Activated CD4-positive, alpha-beta T cell treated with anti-CD3 and anti-CD28 coated beads, Interleukin-10, Interleukin-2, amounts not matched to agents 100 ng/mL and 50 ng/mL, durations not matched to agents 16 hours and 8 hours (primary cell): ENCODE measurements around the gene ENTPD2.
A peak's percentile ranks its signal among the peaks of the same experiment; 100 is the strongest.

ENCODE experiments used
- DNase-seq: peaks from one replicate; pipeline ENCODE4 v3.0.0-alpha.2; 2020

Gene ENTPD2

GRCh38 chr9:137053944-137054931 lies at the start of gene ENTPD2:
Gene ENTPD2, minus strand, starts transcription at chr9:137054061. Its CDS starts 64 bp downstream, at chr9:137053997.
- DNase-seq = peak; percentile 55

- DNase-seq = no peak
Measured at GRCh38 chr9:137103206-137103999, 49.5 kb upstream of the ENTPD2 start.

GRCh38 chr9:137099231-137099630 lies 45.4 kb upstream of the ENTPD2 start:
- no peak for DNase-seq

- no peak for DNase-seq
Measured at GRCh38 chr9:137097761-137098462, 44.1 kb upstream of the ENTPD2 start.

- DNase-seq = no peak
Measured at GRCh38 chr9:137096785-137097546, 43.1 kb upstream of the ENTPD2 start.

DNA sequence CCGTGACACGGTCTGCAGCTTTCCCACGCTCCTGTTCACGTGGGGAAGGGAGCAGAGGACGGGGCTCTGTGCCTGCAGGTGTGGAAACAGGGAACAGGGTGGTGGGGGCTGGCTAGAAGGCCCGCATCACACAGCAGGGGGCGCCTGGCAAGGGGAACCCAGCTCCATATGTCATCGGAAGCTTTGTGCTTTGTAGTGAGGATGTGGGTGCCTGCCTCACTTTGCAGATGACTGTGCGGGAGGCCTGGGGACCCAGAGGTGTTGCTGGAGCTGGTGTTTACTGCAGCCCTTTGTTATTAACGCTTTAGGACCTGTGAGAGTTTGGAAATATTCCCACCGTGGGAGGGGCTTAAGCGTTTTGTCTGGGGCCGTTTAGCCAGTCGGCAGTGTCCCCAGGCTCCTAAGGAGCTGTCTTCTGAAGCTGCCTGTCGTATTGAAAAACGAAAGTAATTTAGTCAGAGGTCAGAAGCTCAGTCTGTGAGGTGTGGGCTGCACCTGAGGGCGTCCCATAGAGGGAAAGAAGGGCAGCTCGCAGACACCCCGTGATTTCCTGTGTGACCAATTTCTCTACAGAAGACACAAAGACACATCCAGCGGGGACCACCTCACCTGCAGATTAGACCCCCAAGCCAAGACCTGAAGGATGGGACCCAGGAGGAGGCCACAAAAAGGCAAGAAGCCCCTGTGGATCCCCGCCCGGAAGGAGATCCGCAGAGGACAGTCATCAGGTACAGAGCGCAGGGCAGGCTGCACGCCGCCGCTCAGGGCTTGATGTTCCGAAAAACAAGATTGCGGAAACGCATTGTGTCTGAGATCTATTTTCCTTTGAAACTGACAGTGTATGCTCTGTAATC lies 42.0 kb upstream of the ENTPD2 start:
- DNase-seq = peak; percentile 94

- no peak for DNase-seq
Measured at GRCh38 chr9:137089232-137089947, 35.5 kb upstream of the ENTPD2 start.

GRCh38 chr9:137088121-137088520 lies 34.3 kb upstream of the ENTPD2 start:
- no peak for DNase-seq

DNA sequence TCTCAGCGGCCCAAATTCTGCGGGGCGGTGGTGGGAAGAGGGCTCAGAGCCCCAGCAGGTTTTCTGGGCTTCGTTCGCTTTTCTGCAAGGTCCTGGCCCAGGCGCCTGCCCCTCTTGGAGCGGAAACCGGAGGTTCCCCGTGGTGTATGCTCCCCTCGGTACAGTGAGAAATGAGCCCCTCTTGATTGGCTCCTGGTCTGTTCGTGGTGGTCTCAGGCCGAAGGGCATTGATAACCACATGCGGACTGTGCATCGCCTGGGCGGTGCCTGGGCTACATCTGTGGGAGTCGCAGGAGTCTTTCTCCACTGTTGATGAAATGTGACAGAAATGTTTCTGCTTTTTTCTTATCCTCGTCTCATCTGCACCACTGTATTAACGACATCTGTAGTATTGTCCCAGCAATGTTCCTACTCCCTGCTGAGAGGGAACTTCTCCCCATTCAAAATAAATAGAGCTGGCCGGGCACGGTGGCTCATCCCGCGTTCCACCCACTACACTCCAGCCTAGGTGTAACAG lies 33.6 kb upstream of the ENTPD2 start:
- peak; percentile 27 for DNase-seq

DNA sequence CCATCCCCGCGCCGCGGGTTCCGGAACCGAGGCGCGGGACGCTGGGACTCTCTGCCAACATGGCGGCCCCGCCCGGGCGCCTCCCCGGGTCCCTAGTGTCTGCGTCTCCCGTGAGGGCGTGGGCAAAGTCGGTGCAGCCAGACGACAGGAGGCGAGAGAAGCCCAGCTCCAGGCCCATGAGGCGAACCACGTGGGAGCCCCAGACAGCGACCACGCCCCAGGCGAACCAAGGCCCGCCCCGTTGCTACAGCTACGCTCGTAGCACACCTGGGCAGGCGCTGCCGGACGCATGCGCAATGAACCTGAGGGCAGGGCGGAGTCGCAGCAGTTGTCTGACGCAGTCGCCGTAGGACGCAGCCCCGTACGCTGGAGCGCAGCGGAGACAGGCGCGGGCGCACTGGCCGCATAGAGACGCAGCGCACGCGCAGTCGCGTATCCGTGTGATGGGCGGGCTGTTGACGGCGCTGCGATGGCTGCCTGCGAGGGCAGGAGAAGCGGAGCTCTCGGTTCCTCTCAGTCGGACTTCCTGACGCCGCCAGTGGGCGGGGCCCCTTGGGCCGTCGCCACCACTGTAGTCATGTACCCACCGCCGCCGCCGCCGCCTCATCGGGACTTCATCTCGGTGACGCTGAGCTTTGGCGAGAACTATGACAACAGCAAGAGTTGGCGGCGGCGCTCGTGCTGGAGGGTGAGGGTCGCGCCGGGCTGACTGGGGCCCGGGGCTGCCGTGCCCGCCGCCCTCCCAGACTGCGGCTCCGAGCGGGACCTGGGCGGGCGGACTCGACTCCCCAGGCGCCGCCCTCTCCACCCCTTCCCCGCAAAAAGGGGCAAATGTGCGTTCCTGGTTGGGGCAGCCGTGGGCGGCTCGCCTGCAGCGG lies 32.9 kb upstream of the ENTPD2 start, which contains the start of gene MAN1B1:
Gene MAN1B1 (plus strand): TSS at position 455 of the 878 bp plus-strand sequence. CDS start 15 bp downstream, at position 470.
- peak; percentile 100 for DNase-seq

GRCh38 chr9:137085920-137086530 lies 32.2 kb upstream of the ENTPD2 start:
- peak; percentile 55 for DNase-seq

- DNase-seq = no peak
Measured at GRCh38 chr9:137084526-137084925, 30.7 kb upstream of the ENTPD2 start.

DNA sequence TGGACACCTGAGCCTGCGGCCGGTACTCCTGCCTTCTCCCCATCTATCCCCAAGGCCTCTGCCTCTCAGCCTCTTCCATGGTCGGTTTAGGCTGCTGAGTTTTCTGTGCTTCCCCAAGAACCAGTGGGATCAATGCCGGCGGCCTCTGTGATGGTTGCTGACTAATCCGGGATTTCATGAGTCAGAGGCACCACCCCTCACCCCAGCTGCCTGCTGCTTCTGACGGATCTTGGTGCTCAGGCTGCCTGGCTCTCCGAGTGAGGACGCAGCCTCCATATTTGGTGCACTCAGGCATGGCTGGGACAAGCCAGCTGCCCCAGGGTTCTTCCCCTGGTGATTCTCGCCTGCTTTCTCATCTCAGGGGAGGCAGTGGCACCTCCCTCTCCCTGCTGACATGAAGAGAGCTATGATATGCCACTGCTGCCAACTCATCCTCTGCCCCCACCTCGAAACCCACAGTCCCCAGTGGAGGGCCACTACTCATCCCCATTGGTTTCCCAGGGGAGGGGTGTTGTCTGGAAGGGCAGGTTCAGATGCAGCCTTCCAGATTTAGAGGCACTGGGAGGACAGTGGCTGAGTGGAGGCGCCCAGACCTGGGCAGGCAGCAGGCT lies 29.6 kb upstream of the ENTPD2 start:
- DNase-seq = peak; percentile 45

DNA sequence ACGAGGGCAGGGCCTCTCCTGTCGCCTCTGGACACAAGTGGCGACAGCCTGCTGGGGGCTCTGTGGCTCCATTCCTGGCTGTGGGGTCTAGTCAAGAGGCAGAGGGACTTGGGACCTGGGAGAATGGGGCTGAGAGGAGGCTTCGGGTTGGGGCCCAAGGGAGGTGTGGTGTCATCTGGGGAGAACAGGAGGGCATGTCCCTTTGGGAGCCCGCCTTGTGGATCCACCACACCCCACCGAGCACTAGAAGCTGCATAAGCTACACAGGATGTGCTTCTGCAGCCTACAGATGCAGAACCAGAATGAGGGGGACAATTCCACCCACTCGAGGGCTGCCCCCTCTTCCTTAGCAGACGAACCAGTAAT lies 29.0 kb upstream of the ENTPD2 start:
- DNase-seq = no peak

DNA sequence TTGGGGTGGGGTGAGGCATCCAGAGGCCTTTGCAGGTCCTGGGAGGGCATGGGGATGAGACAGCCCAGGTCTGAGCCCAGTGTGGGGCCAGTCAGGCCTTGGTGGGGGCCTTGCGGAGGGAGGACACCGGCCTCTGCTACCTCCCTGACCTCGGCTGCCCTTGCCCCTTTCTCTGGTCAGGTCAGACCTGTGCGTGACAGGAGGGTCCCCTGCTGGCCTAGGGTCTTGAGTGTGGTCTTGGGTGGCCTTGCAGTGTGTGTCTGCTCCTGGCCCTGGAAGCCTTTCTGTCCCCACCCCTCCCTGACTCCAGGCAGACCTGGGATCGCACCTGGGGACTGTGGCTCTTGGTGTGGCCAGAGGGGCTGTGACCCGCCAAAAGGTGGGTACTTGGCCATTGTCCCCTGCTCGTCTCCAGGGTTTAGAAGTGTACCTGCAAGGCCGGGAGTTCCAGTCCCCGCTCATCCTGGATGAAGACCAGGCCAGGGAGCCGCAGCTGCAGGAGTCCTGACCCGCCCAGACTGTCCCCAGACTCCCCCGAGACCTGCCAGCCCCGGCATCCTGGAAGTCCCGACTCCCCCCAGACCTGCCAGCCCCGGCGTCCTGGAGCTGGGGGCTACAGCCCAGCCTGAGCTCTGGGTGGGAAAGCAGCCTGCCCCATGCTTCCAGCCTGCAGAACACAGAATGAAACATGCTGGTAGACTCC lies 28.5 kb upstream of the ENTPD2 start:
- no peak for DNase-seq

DNA sequence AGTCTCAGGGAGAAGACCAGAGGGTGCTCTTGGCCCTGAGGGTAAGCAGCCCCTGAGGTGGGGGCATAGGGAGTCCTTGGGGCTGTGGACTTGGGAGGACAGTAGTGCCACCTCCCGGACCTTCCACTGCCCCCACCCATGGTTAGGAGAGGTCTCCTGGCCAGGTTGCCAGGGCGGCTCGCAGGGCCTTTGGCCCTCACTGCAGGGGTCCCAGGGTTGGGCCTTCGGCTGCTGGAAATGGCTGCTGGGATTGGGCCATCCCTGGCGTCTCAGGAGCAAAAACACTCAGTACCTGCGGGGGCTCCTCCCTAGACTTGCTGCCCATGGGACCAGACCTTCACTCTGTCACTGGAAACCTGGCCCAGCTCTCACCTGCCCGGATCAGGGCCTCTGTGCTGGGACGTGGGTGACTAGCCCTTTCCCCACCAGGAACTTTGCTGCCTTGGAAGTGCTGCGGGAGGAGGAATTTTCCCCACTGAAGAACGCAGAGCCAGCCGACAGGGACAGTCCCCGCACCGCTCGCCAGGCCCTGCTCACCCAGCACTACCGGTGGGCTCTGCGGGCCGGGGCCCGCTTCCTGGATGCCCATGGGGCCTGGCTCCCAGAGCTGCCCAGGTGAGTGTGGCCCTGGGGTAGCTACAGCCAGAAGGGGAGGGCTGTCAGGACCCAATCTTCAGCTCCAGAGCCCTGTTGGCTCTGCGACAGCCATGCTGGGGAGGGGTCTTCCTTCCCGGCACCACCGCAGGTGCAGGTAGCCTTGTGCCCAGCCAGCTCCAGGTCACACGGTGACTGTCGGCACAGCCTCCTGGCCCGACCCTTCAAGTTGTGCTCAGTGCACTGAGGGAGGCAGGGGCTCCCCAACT lies 26.6 kb upstream of the ENTPD2 start:
- DNase-seq = no peak

- DNase-seq = no peak
Measured at GRCh38 chr9:137079401-137079787, 25.5 kb upstream of the ENTPD2 start.
